Right lobe of liver (tissue), 6 donors: ENCODE results near the gene PTRH2. TPM values are rescaled to one million over a fixed set of nuclear protein-coding genes. Genes with fewer than 3 reads are reported as not detected.

Experiments
- ATAC-seq, 4 donors: fragments of 200-7000 bp; cut with Tn5 transposase; one replicate each; pipeline ENCODE4 v1.9.1; 2020; ENCODE audit warnings: mild to moderate bottlenecking in 4 of 4, moderate library complexity in 4 of 4
- DNase-seq, 3 donors: peaks; one replicate each; pipeline ENCODE4 v3.0.0-alpha.2; 2020
- H3K27ac ChIP-seq, 3 donors: fragments of 200-600 bp; one replicate each; pipeline ENCODE4 v1.8.0; 2022
- H3K27me3 ChIP-seq, 2 donors: fragments of 200-600 bp; one replicate each; pipeline ENCODE4 v1.8.0; 2022
- H3K36me3 ChIP-seq, 4 donors: fragments of 200-600 bp; sonication (generic) in 1 of 4; one replicate each; pipeline versions ENCODE4 v1.5.1 to v1.8.0; 2017 to 2022; ENCODE audit warnings: control low read depth in 1 of 4
- H3K4me1 ChIP-seq, 4 donors: fragments of 200-600 bp; sonication (generic) in 1 of 4; one replicate each; pipeline versions ENCODE4 v1.5.1 to v1.8.0; 2017 to 2022; ENCODE audit warnings: control low read depth in 1 of 4
- H3K4me3 ChIP-seq, 3 donors: fragments of 200-600 bp; one replicate each; pipeline ENCODE4 v1.8.0; 2022
- H3K9me3 ChIP-seq, 4 donors: fragments of 200-600 bp; sonication (generic) in 1 of 4; one replicate each; pipeline versions ENCODE4 v1.5.1 to v1.8.0; 2017 to 2022; ENCODE audit warnings: control low read depth in 1 of 4
- POLR2A ChIP-seq: fragments of 450-650 bp; IDR thresholded peaks from one replicate; pipeline ENCODE4 v1.6.1; 2017; ENCODE audit warnings: antibody characterized with exemption, mild to moderate bottlenecking
- WGBS: methylation state at CpG from one replicate; pipeline ENCODE4 v1.1.6; 2018; ENCODE audit warnings: low coverage, low lambda C conversion rate; ENCODE audit not compliant: insufficient coverage; ENCODE audit errors: missing lambda C conversion rate; 5-methylcytosine and 5-hydroxymethylcytosine counted together
- intact Hi-C, 2 donors: fragments of 100-400 bp; cut with DNase I; formaldehyde crosslinking; loops; one replicate each; pipeline versions ENCODE4 v1.11.2 to v1.14.1; 2022
- total RNA-seq, 6 experiments: library from RNA; depleted of rRNA in 2 of 6; stranded (reverse); fragments of >200 nt in 2 of 6; fragmentation: NEBNext Ultra II Directional in 3 of 6; extraction: Animal tissue kit (Norgen Biotek cat#: 25700) in 3 of 6; gene quantifications; one replicate each; pipeline versions ENCODE4 v1.1.0 to v1.2.4, GENCODE V29; 2016 to 2023
- TF ChIP-seq, protein P1 (sequence below), 4 donors: fragments of 200-600 bp in 3 of 4; fragments of 450-650 bp in 1 of 4; IDR thresholded peaks; one replicate each; pipeline versions ENCODE4 v1.5.1 to v1.8.0; 2016 to 2022; ENCODE audit warnings: antibody characterized with exemption in 4 of 4, mild to moderate bottlenecking in 2 of 4
- donor health status: DM: no; HTN: yes; CAD: no.
- donor health status: DM: no; HTN: no; CAD: no.
- donor health status: DM: no; HTN: no; CAD: no.
- donor health status: DM: no; HTN: yes; CAD: no.
- donor health status: DM: no; HTN: yes; CAD: no.

Gene PTRH2
- total RNA-seq, 6 experiments from 2014 or later, result 13.1 to 50.8 (median 19.7) TPM

GRCh38 chr17:59688008-59688407 lies 19.2 kb downstream of the PTRH2 start:
- Histone ChIP-seq H3K4me1 (no peaks in the 10 kb centered on the region), H3K4me3 (no peak overlapping the region), H3K27ac (no peak overlapping the region), H3K9me3 (no peaks in the 10 kb centered on the region), H3K36me3 (peaks cover 27 to 94% (median 59%) of the 10 kb centered on the region in 4 donors), H3K27me3 (no peaks in the 10 kb centered on the region)
- WGBS, result 100% methylated on average over 1 of the region's 1 CpG
- TF ChIP-seq POLR2A, result no peak
- TF ChIP-seq, protein P1, sequence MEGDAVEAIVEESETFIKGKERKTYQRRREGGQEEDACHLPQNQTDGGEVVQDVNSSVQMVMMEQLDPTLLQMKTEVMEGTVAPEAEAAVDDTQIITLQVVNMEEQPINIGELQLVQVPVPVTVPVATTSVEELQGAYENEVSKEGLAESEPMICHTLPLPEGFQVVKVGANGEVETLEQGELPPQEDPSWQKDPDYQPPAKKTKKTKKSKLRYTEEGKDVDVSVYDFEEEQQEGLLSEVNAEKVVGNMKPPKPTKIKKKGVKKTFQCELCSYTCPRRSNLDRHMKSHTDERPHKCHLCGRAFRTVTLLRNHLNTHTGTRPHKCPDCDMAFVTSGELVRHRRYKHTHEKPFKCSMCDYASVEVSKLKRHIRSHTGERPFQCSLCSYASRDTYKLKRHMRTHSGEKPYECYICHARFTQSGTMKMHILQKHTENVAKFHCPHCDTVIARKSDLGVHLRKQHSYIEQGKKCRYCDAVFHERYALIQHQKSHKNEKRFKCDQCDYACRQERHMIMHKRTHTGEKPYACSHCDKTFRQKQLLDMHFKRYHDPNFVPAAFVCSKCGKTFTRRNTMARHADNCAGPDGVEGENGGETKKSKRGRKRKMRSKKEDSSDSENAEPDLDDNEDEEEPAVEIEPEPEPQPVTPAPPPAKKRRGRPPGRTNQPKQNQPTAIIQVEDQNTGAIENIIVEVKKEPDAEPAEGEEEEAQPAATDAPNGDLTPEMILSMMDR (IDR thresholded peaks at IDR 0.05), result no peak
- intact Hi-C loops, result no loop called here
- DNase-seq (no peak), ATAC-seq (no peak)

DNA sequence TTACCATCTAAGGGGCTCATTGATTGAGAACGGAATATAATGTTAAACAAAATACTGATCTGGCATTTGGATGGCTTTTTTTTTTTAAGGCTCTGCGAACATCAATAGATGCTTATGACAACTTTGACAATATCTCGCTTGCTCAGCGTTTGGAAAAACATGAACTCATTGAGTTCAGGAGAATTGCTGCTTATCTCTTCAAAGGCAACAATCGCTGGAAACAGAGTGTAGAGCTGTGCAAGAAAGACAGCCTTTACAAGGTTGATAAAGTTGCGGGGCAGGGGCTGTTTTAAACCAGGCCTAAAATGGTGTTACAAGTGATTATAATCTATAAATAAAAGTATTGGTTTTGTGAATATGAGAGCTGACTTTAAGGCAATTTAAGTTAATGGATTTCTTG lies 22.3 kb downstream of the PTRH2 start:
- Histone ChIP-seq H3K4me3 (no peak overlapping the region), H3K4me1 (no peaks in the 10 kb centered on the region), H3K27me3 (no peaks in the 10 kb centered on the region), H3K27ac (no peak overlapping the region), H3K9me3 (no peaks in the 10 kb centered on the region), H3K36me3 (peaks cover 29 to 94% (median 62%) of the 10 kb centered on the region in 4 donors)
- DNase-seq, result no peak
- no peak for ATAC-seq
- WGBS, result 75% methylated on average over 6 of the region's 6 CpGs
- TF ChIP-seq, protein P1 (IDR thresholded peaks at IDR 0.05), result no peak
- no peak for TF ChIP-seq POLR2A
- intact Hi-C loops, result no loop called here

DNA sequence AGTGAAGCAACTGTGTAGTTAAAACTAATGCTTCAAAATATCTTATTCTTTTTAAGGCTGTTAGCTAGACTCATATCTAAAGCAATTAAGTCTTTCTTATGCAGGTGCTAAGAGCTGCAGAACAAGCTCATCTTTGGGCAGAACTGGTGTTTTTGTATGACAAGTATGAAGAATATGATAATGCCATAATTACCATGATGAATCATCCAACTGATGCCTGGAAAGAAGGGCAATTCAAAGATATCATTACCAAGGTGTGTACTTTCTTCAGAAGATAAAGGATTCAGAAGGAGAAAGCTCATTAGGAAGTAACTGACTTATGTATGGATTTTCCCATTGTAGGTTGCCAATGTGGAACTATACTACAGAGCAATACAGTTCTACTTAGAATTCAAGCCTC lies 23.9 kb downstream of the PTRH2 start:
- intact Hi-C loops, result no loop called here
- Histone ChIP-seq H3K4me1 (no peaks in the 10 kb centered on the region), H3K36me3 (peaks cover 35 to 100% (median 68%) of the 10 kb centered on the region in 4 donors), H3K4me3 (no peak overlapping the region), H3K27ac (no peak overlapping the region), H3K27me3 (no peaks in the 10 kb centered on the region), H3K9me3 (no peaks in the 10 kb centered on the region)
- TF ChIP-seq POLR2A, result no peak
- TF ChIP-seq, protein P1 (IDR thresholded peaks at IDR 0.05), result no peak
- DNase-seq (no peak), ATAC-seq (no peak)

- Histone ChIP-seq H3K9me3 (no peaks in the 10 kb centered on the region), H3K4me1 (no peaks in the 10 kb centered on the region), H3K27ac (no peak overlapping the region), H3K36me3 (peaks cover 39 to 99% (median 69%) of the 10 kb centered on the region in 4 donors), H3K27me3 (no peaks in the 10 kb centered on the region), H3K4me3 (no peak overlapping the region)
- intact Hi-C loops, result no loop called here
- ATAC-seq, result no peak
- TF ChIP-seq, protein P1 (IDR thresholded peaks at IDR 0.05), result no peak
- no peak for TF ChIP-seq POLR2A
- no peak for DNase-seq
- 83% methylated on average over 4 of the region's 4 CpGs for WGBS
These were observed 26.9 kb downstream of the PTRH2 start for GRCh38 chr17:59680314-59680713.

- no peak overlapping the region for H3K27ac ChIP-seq
- no peak overlapping the region for H3K4me3 ChIP-seq
- 43% methylated on average over 2 of the region's 2 CpGs for WGBS
- DNase-seq, result no peak
- ATAC-seq, result no peak
- intact Hi-C loops, result no loop called here
- no peaks in the 10 kb centered on the region for H3K4me1 ChIP-seq
- H3K27me3 ChIP-seq, result no peaks in the 10 kb centered on the region
- H3K36me3 ChIP-seq, result peaks cover 33 to 99% (median 67%) of the 10 kb centered on the region in 4 donors
- H3K9me3 ChIP-seq, result no peaks in the 10 kb centered on the region
- TF ChIP-seq POLR2A, result no peak
- TF ChIP-seq, protein P1 (IDR thresholded peaks at IDR 0.05), result no peak
These were observed 28.3 kb downstream of the PTRH2 start for GRCh38 chr17:59678918-59679317.
